Karpas-422 (cell line): Measurements from ENCODE around the gene ZBTB49. TPM values are rescaled to one million over a fixed set of nuclear protein-coding genes. Genes with fewer than 3 reads are reported as not detected.

Experiments
- DNase-seq: peaks from one replicate; pipeline ENCODE4 v3.0.0-alpha.2; 2015
- H2AFZ ChIP-seq: fragments of 200-600 bp; sonication (generic); 2 replicates; pipeline ENCODE4 v1.6.1; 2014; ENCODE audit warnings: antibody characterized with exemption, low read length, mixed read lengths
- H3K27ac ChIP-seq: fragments of 200-600 bp; sonication (generic); 2 replicates; pipeline ENCODE4 v1.5.1; 2014; ENCODE audit warnings: mild to moderate bottlenecking, low read length, moderate library complexity
- H3K27me3 ChIP-seq: fragments of 200-600 bp; sonication (generic); 2 replicates; pipeline ENCODE4 v1.6.1; 2014; ENCODE audit warnings: low read length, mixed read lengths
- H3K36me3 ChIP-seq: fragments of 200-600 bp; sonication (generic); 2 replicates; pipeline ENCODE4 v1.6.1; 2014; ENCODE audit warnings: low read length, mixed read lengths; ENCODE audit not compliant: insufficient read depth
- H3K4me1 ChIP-seq: fragments of 200-600 bp; sonication (generic); 2 replicates; pipeline ENCODE4 v1.6.1; 2014; ENCODE audit warnings: mild to moderate bottlenecking, low read length, mixed read lengths
- H3K4me2 ChIP-seq: fragments of 200-600 bp; sonication (generic); 2 replicates; pipeline ENCODE4 v1.6.1; 2014; ENCODE audit warnings: low read length, low read depth, mild to moderate bottlenecking; ENCODE audit not compliant: poor library complexity, severe bottlenecking
- H3K4me3 ChIP-seq: fragments of 200-600 bp; sonication (generic); 2 replicates; pipeline ENCODE4 v1.5.1; 2014; ENCODE audit warnings: mild to moderate bottlenecking, antibody characterized with exemption, low read length, mixed read lengths
- H3K79me2 ChIP-seq: fragments of 200-600 bp; sonication (generic); 2 replicates; pipeline ENCODE4 v1.6.1; 2014; ENCODE audit warnings: mild to moderate bottlenecking, low read length, mixed read lengths
- H3K9ac ChIP-seq: fragments of 200-600 bp; sonication (generic); 2 replicates; pipeline ENCODE4 v1.6.0; 2014; ENCODE audit warnings: low read length
- H3K9me2 ChIP-seq: fragments of 200-600 bp; sonication (generic), shearing (Covaris generic); replicated peaks from 2 replicates; pipeline ENCODE4 v1.6.0; 2014; ENCODE audit warnings: mild to moderate bottlenecking, low read length, moderate library complexity; ENCODE audit not compliant: insufficient read depth
- H3K9me3 ChIP-seq: fragments of 300-700, 200-600 bp; sonication (generic); 2 replicates; pipeline ENCODE4 v1.6.1; 2014; ENCODE audit warnings: low read length, mixed read lengths
- H4K20me1 ChIP-seq: fragments of 200-600 bp; sonication (generic); 2 replicates; pipeline ENCODE4 v1.6.1; 2014; ENCODE audit warnings: mild to moderate bottlenecking, antibody characterized with exemption, low read length, low read depth; ENCODE audit not compliant: insufficient read depth
- total RNA-seq: library from RNA; depleted of rRNA; stranded (reverse); fragments of >200 nt; shearing (Covaris generic); gene quantifications from 2 replicates; pipeline ENCODE4 v1.2.3, GENCODE V29; 2014; ENCODE audit warnings: low replicate concordance

Gene ZBTB49
- total RNA-seq, 1 experiment from 2014 or later: 6.7 TPM

GRCh38 chr4:4269331-4269731, 20.7 kb upstream of the ZBTB49 start:
- H3K36me3 ChIP-seq: peaks cover 33% of the 10 kb centered on the region
- H3K79me2 ChIP-seq: no peaks in the 10 kb centered on the region
- H3K4me2 ChIP-seq: no peak overlapping the region
- no peak for DNase-seq
- no peak overlapping the region for H3K27ac ChIP-seq
- H3K9me2 ChIP-seq: no peaks in the 10 kb centered on the region
- H3K27me3 ChIP-seq: no peaks in the 10 kb centered on the region
- H4K20me1 ChIP-seq: no peaks in the 10 kb centered on the region
- no peak overlapping the region for H2AFZ ChIP-seq
- H3K9me3 ChIP-seq: no peaks in the 10 kb centered on the region
- no peak overlapping the region for H3K9ac ChIP-seq
- no peak overlapping the region for H3K4me3 ChIP-seq
- no peaks in the 10 kb centered on the region for H3K4me1 ChIP-seq

- Histone ChIP-seq H3K27ac (no peak overlapping the region), H3K9ac (no peak overlapping the region), H3K36me3 (peaks cover 33% of the 10 kb centered on the region), H3K9me3 (no peaks in the 10 kb centered on the region), H3K4me1 (no peaks in the 10 kb centered on the region), H4K20me1 (no peaks in the 10 kb centered on the region), H2AFZ (no peak overlapping the region), H3K9me2 (no peaks in the 10 kb centered on the region), H3K4me3 (no peak overlapping the region), H3K79me2 (no peaks in the 10 kb centered on the region), H3K4me2 (no peak overlapping the region), H3K27me3 (no peaks in the 10 kb centered on the region)
- no peak for DNase-seq
Measured at GRCh38 chr4:4269856-4270255, 20.2 kb upstream of the ZBTB49 start.

DNA sequence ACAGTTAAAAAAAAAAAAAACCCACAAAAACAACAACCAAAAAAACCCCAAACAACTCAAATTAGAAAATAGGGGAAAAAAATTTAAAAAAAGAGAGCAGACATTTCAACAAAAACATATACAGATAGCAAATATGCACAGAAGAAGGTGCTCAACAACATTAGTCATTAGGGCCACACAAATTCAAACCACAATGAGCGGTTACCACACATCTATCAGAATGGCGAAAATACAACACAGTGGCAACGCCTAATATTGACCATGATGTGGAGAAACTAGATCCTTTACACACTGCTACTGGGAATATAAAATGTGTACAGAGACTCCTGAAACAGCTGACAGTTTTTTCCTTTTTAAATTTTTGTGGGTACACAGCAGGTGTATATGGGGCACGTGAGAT, 19.5 kb upstream of the ZBTB49 start:
- H3K4me1 ChIP-seq: no peaks in the 10 kb centered on the region
- no peaks in the 10 kb centered on the region for H3K9me2 ChIP-seq
- H2AFZ ChIP-seq: no peak overlapping the region
- peaks cover 33% of the 10 kb centered on the region for H3K36me3 ChIP-seq
- no peak overlapping the region for H3K27ac ChIP-seq
- no peaks in the 10 kb centered on the region for H3K9me3 ChIP-seq
- H4K20me1 ChIP-seq: no peaks in the 10 kb centered on the region
- no peak overlapping the region for H3K4me2 ChIP-seq
- no peak overlapping the region for H3K9ac ChIP-seq
- H3K4me3 ChIP-seq: no peak overlapping the region
- H3K79me2 ChIP-seq: no peaks in the 10 kb centered on the region
- H3K27me3 ChIP-seq: no peaks in the 10 kb centered on the region
- DNase-seq: no peak

- Histone ChIP-seq H3K4me3 (no peak overlapping the region), H3K4me1 (no peaks in the 10 kb centered on the region), H3K9me2 (no peaks in the 10 kb centered on the region), H3K9me3 (no peaks in the 10 kb centered on the region), H3K36me3 (peaks cover 33% of the 10 kb centered on the region), H2AFZ (no peak overlapping the region), H3K79me2 (no peaks in the 10 kb centered on the region), H3K27ac (no peak overlapping the region), H4K20me1 (no peaks in the 10 kb centered on the region), H3K27me3 (no peaks in the 10 kb centered on the region), H3K4me2 (no peak overlapping the region), H3K9ac (no peak overlapping the region)
- DNase-seq: no peak
Measured at GRCh38 chr4:4271912-4272311, 18.1 kb upstream of the ZBTB49 start.

- Histone ChIP-seq H3K9me2 (no peaks in the 10 kb centered on the region), H3K4me1 (no peaks in the 10 kb centered on the region), H4K20me1 (no peaks in the 10 kb centered on the region), H3K27ac (no peak overlapping the region), H3K79me2 (0 out of 2 replicates have a peak, but pooled peaks cover 3% of the 10 kb centered on the region), H3K4me2 (no peak overlapping the region), H3K36me3 (peaks cover 35% of the 10 kb centered on the region; the same call in 1 of the 2 replicates), H3K9me3 (no peaks in the 10 kb centered on the region), H3K4me3 (no peak overlapping the region), H2AFZ (no peak overlapping the region), H3K27me3 (no peaks in the 10 kb centered on the region), H3K9ac (no peak overlapping the region)
- DNase-seq: no peak
Measured at GRCh38 chr4:4274226-4274625, 15.8 kb upstream of the ZBTB49 start.

DNA sequence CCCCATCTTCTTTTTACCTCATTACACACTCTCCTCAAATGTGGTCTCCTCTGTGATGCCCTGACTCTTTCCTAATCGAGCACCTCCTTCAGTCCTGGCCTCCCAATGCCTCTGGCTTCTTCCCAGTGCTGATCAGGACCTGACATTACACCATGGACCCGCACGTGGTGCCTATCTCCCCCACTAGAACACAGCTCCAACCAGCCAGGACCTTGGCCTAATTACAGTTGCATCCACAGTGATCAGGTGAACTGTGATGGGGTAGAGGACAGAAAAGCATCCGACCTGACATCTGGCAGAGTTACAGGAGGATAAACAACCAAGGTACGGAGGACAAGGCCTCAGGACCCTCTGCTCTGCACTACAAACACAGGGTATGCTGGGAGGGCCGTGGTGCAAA, 12.5 kb upstream of the ZBTB49 start:
- DNase-seq: no peak
- no peak overlapping the region for H3K4me3 ChIP-seq
- no peak overlapping the region for H3K27ac ChIP-seq
- 0 out of 2 replicates have a peak, but pooled peaks cover 3% of the 10 kb centered on the region for H3K79me2 ChIP-seq
- H3K9me2 ChIP-seq: no peaks in the 10 kb centered on the region
- H2AFZ ChIP-seq: no peak overlapping the region
- peaks cover 29% of the 10 kb centered on the region; the same call in 1 of the 2 replicates for H3K36me3 ChIP-seq
- no peak overlapping the region for H3K9ac ChIP-seq
- H4K20me1 ChIP-seq: no peaks in the 10 kb centered on the region
- H3K27me3 ChIP-seq: no peaks in the 10 kb centered on the region
- no peaks in the 10 kb centered on the region for H3K4me1 ChIP-seq
- H3K4me2 ChIP-seq: no peak overlapping the region
- H3K9me3 ChIP-seq: no peaks in the 10 kb centered on the region

- no peak for DNase-seq
- Histone ChIP-seq H3K36me3 (peaks cover 59% of the 10 kb centered on the region; the same call in 1 of the 2 replicates), H4K20me1 (0 out of 2 replicates have a peak, but pooled peaks cover 3% of the 10 kb centered on the region), H3K4me3 (no peak overlapping the region), H3K4me2 (no peak overlapping the region), H3K9me3 (no peaks in the 10 kb centered on the region), H3K4me1 (no peaks in the 10 kb centered on the region), H3K9ac (no peak overlapping the region), H3K27ac (no peak overlapping the region), H3K27me3 (no peaks in the 10 kb centered on the region), H3K79me2 (peaks cover 32% of the 10 kb centered on the region), H2AFZ (no peak overlapping the region), H3K9me2 (no peaks in the 10 kb centered on the region)
Measured at GRCh38 chr4:4281787-4282186, 8.3 kb upstream of the ZBTB49 start.

GRCh38 chr4:4284827-4285618, 5.0 kb upstream of the ZBTB49 start:
- H3K79me2 ChIP-seq: peaks cover 61% of the 10 kb centered on the region
- H3K27me3 ChIP-seq: no peaks in the 10 kb centered on the region
- DNase-seq: no peak
- peaks cover 47% of the 10 kb centered on the region; the same call in 1 of the 2 replicates for H3K36me3 ChIP-seq
- H3K9me3 ChIP-seq: no peaks in the 10 kb centered on the region
- H2AFZ ChIP-seq: no peak overlapping the region
- no peak overlapping the region for H3K27ac ChIP-seq
- H3K4me2 ChIP-seq: no peak overlapping the region
- H3K4me1 ChIP-seq: peaks cover 14% of the 10 kb centered on the region
- peaks cover 17% of the 10 kb centered on the region; the same call in 1 of the 2 replicates for H4K20me1 ChIP-seq
- H3K9me2 ChIP-seq: no peaks in the 10 kb centered on the region
- H3K4me3 ChIP-seq: no peak overlapping the region
- H3K9ac ChIP-seq: no peak overlapping the region
